ENCODE data around the gene ATP5PO. TPM values are rescaled to one million over a fixed set of nuclear protein-coding genes. Genes with fewer than 3 reads are reported as not detected.

Gene ATP5PO
- total RNA-seq, 1 donor from 2014 or later: 309 TPM

- Mint-ChIP-seq H3K9me3 (peaks cover 6% of the 10 kb centered on the region), H3K4me3 (peak overlapping the region; percentile 5), H3K4me1 (peaks cover 9% of the 10 kb centered on the region), H3K36me3 (no peaks in the 10 kb centered on the region), H3K27me3 (ENCODE audit: insufficient read depth, low read depth) (peaks cover 2% of the 10 kb centered on the region), H3K27ac (peak overlapping the region; percentile 30)
- Histone ChIP-seq H3K27ac (no peak overlapping the region), H3K9me3 (ENCODE audit: low read depth) (no peaks in the 10 kb centered on the region), H3K27me3 (no peaks in the 10 kb centered on the region), H3K9ac (no peak overlapping the region), H2AFZ (replicated peaks) (peak overlapping the region; percentile 69), H4K20me1 (ENCODE audit: low read depth) (no peaks in the 10 kb centered on the region), H3K36me3 (no peaks in the 10 kb centered on the region), H3F3A (ENCODE audit: low read depth) (no peaks in the 10 kb centered on the region), H3K4me3 (no peak overlapping the region), H3K4me2 (no peak overlapping the region), H3K4me1 (no peaks in the 10 kb centered on the region), H3K79me2 (ENCODE audit: low read depth) (no peaks in the 10 kb centered on the region)
- peak; percentile 91 for DNase-seq (ENCODE audit: low spot score)
- peak; percentile 92 for TF ChIP-seq CTCF (IDR thresholded peaks at IDR 0.05)
- no peak for TF ChIP-seq EZH2 (IDR thresholded peaks at IDR 0.05)
Measured at GRCh38 chr21:33924079-33924765, 8.6 kb upstream of the ATP5PO start.

DNA sequence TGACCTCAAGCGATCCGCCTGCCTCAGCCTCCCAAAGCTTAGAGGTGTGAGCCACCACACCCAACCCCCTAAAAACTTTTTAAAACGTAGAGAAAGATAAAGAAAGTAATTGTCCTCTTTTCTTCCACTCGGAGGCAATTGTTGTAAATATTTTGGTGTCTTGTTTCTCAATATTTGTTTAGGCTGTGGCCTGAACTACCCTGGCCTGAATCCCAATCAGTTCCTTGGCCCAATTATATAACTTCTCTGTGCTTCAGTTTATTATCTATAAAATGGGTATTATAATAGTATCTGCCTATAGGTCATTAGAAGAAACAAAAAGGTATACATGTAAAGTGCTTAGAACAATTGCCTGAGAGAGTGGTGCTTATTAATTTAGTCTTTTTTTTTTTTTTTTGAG lies 1.8 kb upstream of the ATP5PO start:
- TF ChIP-seq CTCF (IDR thresholded peaks at IDR 0.05) (no peak), EZH2 (IDR thresholded peaks at IDR 0.05) (no peak), EZH2phosphoT487 (IDR thresholded peaks at IDR 0.05) (no peak)

GRCh38 chr21:33916200-33916567 lies 580 bp upstream of the ATP5PO start:
- Mint-ChIP-seq H3K4me3 (peak overlapping the region; percentile 98), H3K4me1 (peaks cover 16% of the 10 kb centered on the region)

More for the DNA sequence above, 1.8 kb upstream of the ATP5PO start:
- no peak for DNase-seq (ENCODE audit: low spot score)
- Mint-ChIP-seq H3K4me1 (peaks cover 16% of the 10 kb centered on the region), H3K27ac (no peak overlapping the region), H3K36me3 (peaks cover 6% of the 10 kb centered on the region), H3K27me3 (ENCODE audit: insufficient read depth, low read depth) (peaks cover 2% of the 10 kb centered on the region), H3K4me3 (no peak overlapping the region), H3K9me3 (no peaks in the 10 kb centered on the region)
- Histone ChIP-seq H3K79me2 (ENCODE audit: low read depth) (peaks cover 32% of the 10 kb centered on the region), H3K4me1 (peaks cover 13% of the 10 kb centered on the region), H3K27ac (no peak overlapping the region), H2AFZ (replicated peaks) (no peak overlapping the region), H4K20me1 (ENCODE audit: low read depth) (peaks cover 4% of the 10 kb centered on the region), H3K36me3 (peaks cover 6% of the 10 kb centered on the region), H3F3A (ENCODE audit: low read depth) (peaks cover 7% of the 10 kb centered on the region), H3K4me3 (no peak overlapping the region), H3K4me2 (no peak overlapping the region), H3K9me3 (ENCODE audit: low read depth) (no peaks in the 10 kb centered on the region), H3K27me3 (no peaks in the 10 kb centered on the region), H3K9ac (no peak overlapping the region)

More at GRCh38 chr21:33916200-33916567, 580 bp upstream of the ATP5PO start:
- Histone ChIP-seq H3K4me1 (peaks cover 13% of the 10 kb centered on the region), H3K9ac (no peak overlapping the region), H3K36me3 (peaks cover 14% of the 10 kb centered on the region), H3K9me3 (ENCODE audit: low read depth) (no peaks in the 10 kb centered on the region), H3K4me3 (peak overlapping the region; percentile 90), H3K27me3 (no peaks in the 10 kb centered on the region), H3K79me2 (ENCODE audit: low read depth) (peaks cover 37% of the 10 kb centered on the region), H3K27ac (no peak overlapping the region), H2AFZ (replicated peaks) (peak overlapping the region; percentile 66), H3K4me2 (peak overlapping the region; percentile 73), H3F3A (ENCODE audit: low read depth) (peaks cover 10% of the 10 kb centered on the region), H4K20me1 (ENCODE audit: low read depth) (peaks cover 4% of the 10 kb centered on the region)
- Mint-ChIP-seq H3K27me3 (ENCODE audit: insufficient read depth, low read depth) (peaks cover 2% of the 10 kb centered on the region), H3K36me3 (peaks cover 6% of the 10 kb centered on the region), H3K27ac (peak overlapping the region; percentile 3), H3K9me3 (no peaks in the 10 kb centered on the region)
- peak; percentile 38 for DNase-seq (ENCODE audit: low spot score)
- TF ChIP-seq EZH2phosphoT487 (IDR thresholded peaks at IDR 0.05): no peak
- no peak for TF ChIP-seq CTCF (IDR thresholded peaks at IDR 0.05)
- TF ChIP-seq EZH2 (IDR thresholded peaks at IDR 0.05): no peak

Measured in neural progenitor cell (in vitro differentiated cells).